Endothelial cell of umbilical vein (primary cell): ENCODE measurements around the gene MXI1. TPM values are rescaled to one million over a fixed set of nuclear protein-coding genes. Genes with fewer than 3 reads are reported as not detected.

Experiments used
- BruUV-seq: library from RNA; stranded (reverse); fragments of 400-500 nt; replicated peaks from 2 replicates; lab custom pipeline; 2021; lab: Mats Ljungman, UMichigan
- CTCF ChIA-PET: fragments of 300-600, 350-600 bp; sonication (Branson Sonifier 250); formaldehyde crosslinking; loops from one replicate; lab custom pipeline; 2021; ENCODE audit warnings: antibody characterized with exemption, inconsistent platforms; lab: Charles Lee
- POLR2A ChIA-PET: fragments of 300-600, 350-600 bp; sonication (Branson Sonifier 250); formaldehyde crosslinking; loops from one replicate; lab custom pipeline; 2021; ENCODE audit warnings: antibody characterized with exemption, inconsistent platforms; lab: Charles Lee
- DNase-seq: peaks from one replicate; pipeline ENCODE4 v3.0.0-alpha.2; 2011; ENCODE audit warnings: low read depth, low spot score
- FAIRE-seq: peaks from 2 replicates; lab custom pipeline; 2011; peaks lifted over from hg19 to GRCh38; lab: Jason Lieb, UNC
- H2AFZ ChIP-seq: 2 replicates; pipeline ENCODE4 v1.6.0; 2012; ENCODE audit warnings: low read depth, low read length, control low read depth, inconsistent platforms
- H3K27ac ChIP-seq: 2 replicates; pipeline ENCODE4 v1.5.1; 2011; ENCODE audit warnings: low read depth, mild to moderate bottlenecking, control low read depth, low read length, moderate library complexity; ENCODE audit not compliant: insufficient read depth
- H3K27me3 ChIP-seq, 2 experiments: 2 replicates each; pipeline versions ENCODE4 v1.6.0 to v1.6.1; 2011; ENCODE audit warnings: low read length in 2 of 2, mixed read lengths in 1 of 2; ENCODE audit not compliant: control insufficient read depth in 2 of 2, insufficient read depth in 2 of 2
- H3K36me3 ChIP-seq, 2 experiments: 2 replicates in 1 of 2; 3 replicates in 1 of 2; pipeline ENCODE4 v1.5.1; 2011; ENCODE audit warnings: low read length in 2 of 2, mild to moderate bottlenecking in 1 of 2, moderate library complexity in 1 of 2; ENCODE audit not compliant: control insufficient read depth in 2 of 2, insufficient read depth in 2 of 2; ENCODE audit errors: extremely low read depth in 1 of 2
- H3K4me1 ChIP-seq: 3 replicates; pipeline ENCODE4 v1.5.1; 2011; ENCODE audit warnings: mild to moderate bottlenecking, low read length; ENCODE audit not compliant: control insufficient read depth, insufficient read depth; ENCODE audit errors: extremely low read depth
- H3K4me2 ChIP-seq: 2 replicates; pipeline ENCODE4 v1.6.1; 2011; ENCODE audit warnings: low read length, control low read depth, mixed read lengths; ENCODE audit not compliant: insufficient read depth
- H3K4me3 ChIP-seq, 3 experiments: fragments of 200-600 bp in 1 of 3; sonication (generic), shearing (Covaris generic) in 1 of 3; replicated peaks in 1 of 3; 2 replicates each; pipeline ENCODE4 v1.5.1; 2011 to 2016; ENCODE audit warnings: control low read depth in 3 of 3, low read length in 3 of 3, mild to moderate bottlenecking in 2 of 3, inconsistent platforms in 1 of 3, low read depth in 1 of 3, moderate library complexity in 1 of 3; ENCODE audit not compliant: insufficient read depth in 1 of 3
- H3K79me2 ChIP-seq: 2 replicates; pipeline ENCODE4 v1.6.0; 2012; ENCODE audit warnings: low read length, inconsistent platforms; ENCODE audit not compliant: control insufficient read depth, insufficient read depth
- H3K9ac ChIP-seq: replicated peaks from 2 replicates; pipeline ENCODE3; 2011; ENCODE audit warnings: low read length, control low read depth; ENCODE audit not compliant: insufficient read depth; ENCODE audit errors: extremely low read depth
- H3K9me1 ChIP-seq: replicated peaks from 3 replicates; pipeline ENCODE4 v1.6.0; 2011; ENCODE audit warnings: mild to moderate bottlenecking, low read length; ENCODE audit not compliant: control insufficient read depth, insufficient read depth; ENCODE audit errors: extremely low read depth
- H3K9me3 ChIP-seq: replicated peaks from 2 replicates; pipeline ENCODE4 v1.5.1; 2012; ENCODE audit warnings: low read length, inconsistent platforms; ENCODE audit not compliant: control insufficient read depth, insufficient read depth
- H4K20me1 ChIP-seq: replicated peaks from 2 replicates; pipeline ENCODE3; 2011; ENCODE audit warnings: mild to moderate bottlenecking, low read length; ENCODE audit not compliant: control insufficient read depth, insufficient read depth; ENCODE audit errors: extremely low read depth
- EZH2 ChIP-seq: IDR thresholded peaks from 2 replicates; pipeline ENCODE4 v1.6.1; 2012; ENCODE audit warnings: borderline replicate concordance, low read depth, mild to moderate bottlenecking, moderate library complexity, low read length, inconsistent platforms; ENCODE audit not compliant: severe bottlenecking
- FOS ChIP-seq: IDR thresholded peaks from 2 replicates; pipeline ENCODE4 v1.6.1; 2011; ENCODE audit warnings: mild to moderate bottlenecking, low read length, moderate library complexity, borderline replicate concordance; ENCODE audit not compliant: insufficient read depth
- POLR2AphosphoS5 ChIP-seq: IDR thresholded peaks from 2 replicates; pipeline ENCODE4 v1.6.1; 2012; ENCODE audit warnings: low read depth, mild to moderate bottlenecking, control low read depth, low read length, moderate library complexity; ENCODE audit not compliant: insufficient read depth
- dilution Hi-C: fragments of 300-500 bp; cut with MboI; formaldehyde crosslinking; loops from one replicate; pipeline ENCODE4 v1.15.0; 2019; ENCODE audit warnings: low sequenced_read_pairs; ENCODE audit not compliant: extremely low pct_ligation_motif_present
- intact Hi-C: fragments of 100-400 bp; cut with micrococcal nuclease; formaldehyde crosslinking; loops from one replicate; pipeline ENCODE4 v1.10.0; 2022
- polyA plus RNA-seq, 4 experiments: library from polyadenylated mRNA; depleted of rRNA in 3 of 4; stranded (reverse) in 3 of 4; unstranded in 1 of 4; fragments of >200 nt; gene quantifications; 2 replicates each; pipeline versions ENCODE4 v1.2.1 to v1.2.3, GENCODE V29; 2011 to 2012; ENCODE audit warnings: missing spikeins in 1 of 4
- total RNA-seq: library from RNA; stranded (reverse); gene quantifications from 2 replicates; pipeline ENCODE4 v1.2.3, GENCODE V29; 2021

MXI1 gene
- total and polyA plus RNA-seq, 2 donors (not counting 3 experiments of a cell fraction or from before 2014, with no cell fraction given), result 2.7 to 8.5 TPM

DNA sequence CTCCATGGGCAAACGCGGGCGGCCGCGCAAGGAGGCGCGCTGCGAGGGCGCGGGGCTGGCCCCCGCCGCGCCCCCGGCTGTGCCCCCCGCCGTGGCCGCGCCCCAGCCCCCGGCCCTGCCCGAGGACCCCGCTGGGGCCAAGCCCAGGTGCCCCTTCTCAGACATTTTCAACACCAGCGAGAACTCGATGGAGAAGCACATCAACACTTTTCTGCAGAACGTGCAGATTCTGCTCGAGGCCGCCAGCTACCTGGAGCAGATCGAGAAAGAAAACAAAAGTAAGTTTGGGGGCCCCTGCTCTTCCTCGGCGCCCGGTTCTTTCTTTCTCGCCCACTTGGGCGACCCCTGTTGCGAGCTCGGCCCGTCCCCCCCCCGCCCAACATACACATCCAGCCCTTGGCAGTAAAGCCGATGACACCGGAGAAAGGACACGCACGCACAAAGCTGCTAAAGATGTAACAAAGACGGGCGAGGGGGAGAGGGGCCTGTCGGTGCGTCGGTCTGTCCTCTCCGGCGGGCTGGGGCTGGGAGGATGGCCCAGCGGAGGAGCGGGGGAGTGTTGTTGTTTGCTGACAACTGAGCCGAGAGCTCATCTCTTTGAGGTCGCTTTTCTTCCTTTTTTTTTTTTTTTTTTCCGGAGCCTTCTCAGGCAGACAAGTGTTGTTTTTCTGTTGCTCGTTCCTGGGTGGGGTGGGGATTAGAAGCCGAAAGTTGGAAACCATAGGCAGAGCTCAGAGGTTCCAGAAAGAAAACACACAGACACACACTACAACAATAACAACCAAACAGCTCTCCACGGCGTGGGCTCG, 604 bp downstream of the MXI1 start:
- no peak for TF ChIP-seq FOS
- no peak for TF ChIP-seq POLR2AphosphoS5
- peak; percentile 9 for TF ChIP-seq EZH2
- dilution Hi-C loops (no loop called here), intact Hi-C loops (loop anchor here (5.0 kb wide), 1 partner anchor 241 kb away; no protein-coding TSS in a partner anchor)
- FAIRE-seq (peak; percentile 67), DNase-seq (peak; percentile 44)
- BruUV-seq, result no TSS peak
- Histone ChIP-seq H3K36me3 (no peaks in the 10 kb centered on the region), H3K4me2 (peak overlapping the region; percentile 79), H3K27me3 (peaks cover 18 to 26% of the 10 kb centered on the region in 2 experiments), H3K9me1 (no peaks in the 10 kb centered on the region), H3K9me3 (no peaks in the 10 kb centered on the region), H3K79me2 (no peaks in the 10 kb centered on the region), H3K27ac (no peak overlapping the region), H3K9ac (no peak overlapping the region), H3K4me1 (peaks cover 4% of the 10 kb centered on the region), H3K4me3 (peak overlapping the region; percentile 43 to 57 (median 48)), H2AFZ (peak overlapping the region; percentile 82), H4K20me1 (no peaks in the 10 kb centered on the region)
- ChIA-PET CTCF (interaction anchor here (0.6 to 7.1 kb wide), 11 partner anchors 13 to 711 kb away, joined by 3 to 99 read pairs (median 5); partner anchors contain the start of genes BBIP1 and SHOC2), POLR2A (interaction anchor here (0.6 to 1.4 kb wide), 2 partner anchors 19 to 323 kb away, joined by 3 to 4 read pairs; no protein-coding TSS in a partner anchor)
